ENCODE data around the gene CHRNA1. TPM values are rescaled to one million over a fixed set of nuclear protein-coding genes. Genes with fewer than 3 reads are reported as not detected.

Gene CHRNA1
- total RNA-seq, 1 donor from 2014 or later = 0.24 TPM

- no peak overlapping the region for H3K4me3 Mint-ChIP-seq (ENCODE audit: unreplicated experiment)
- peaks cover 76% of the 10 kb centered on the region for H3K4me1 Mint-ChIP-seq (ENCODE audit: unreplicated experiment)
- no peak for DNase-seq (ENCODE audit: extremely low spot score, unreplicated experiment)
- no peaks in the 10 kb centered on the region for H3K9me3 Mint-ChIP-seq (ENCODE audit: unreplicated experiment)
- peak overlapping the region; percentile 40 for H3K27ac Mint-ChIP-seq (ENCODE audit: unreplicated experiment)
- TF ChIP-seq CTCF (IDR thresholded peaks at IDR 0.05) = no peak
- H3K27me3 Mint-ChIP-seq (ENCODE audit: unreplicated experiment) = no peaks in the 10 kb centered on the region
- H3K36me3 Mint-ChIP-seq (ENCODE audit: unreplicated experiment) = no peaks in the 10 kb centered on the region
Measured at GRCh38 chr2:174792309-174793025, 28.2 kb upstream of the CHRNA1 start.

GRCh38 chr2:174791746-174792280, 27.5 kb upstream of the CHRNA1 start:
- H3K36me3 Mint-ChIP-seq (ENCODE audit: unreplicated experiment) = no peaks in the 10 kb centered on the region
- H3K27ac Mint-ChIP-seq (ENCODE audit: unreplicated experiment) = peak overlapping the region; percentile 40
- peaks cover 76% of the 10 kb centered on the region for H3K4me1 Mint-ChIP-seq (ENCODE audit: unreplicated experiment)
- H3K27me3 Mint-ChIP-seq (ENCODE audit: unreplicated experiment) = no peaks in the 10 kb centered on the region
- no peak overlapping the region for H3K4me3 Mint-ChIP-seq (ENCODE audit: unreplicated experiment)
- no peak for DNase-seq (ENCODE audit: extremely low spot score, unreplicated experiment)
- TF ChIP-seq CTCF (IDR thresholded peaks at IDR 0.05) = no peak
- no peaks in the 10 kb centered on the region for H3K9me3 Mint-ChIP-seq (ENCODE audit: unreplicated experiment)

- TF ChIP-seq CTCF (IDR thresholded peaks at IDR 0.05) = no peak
- no peaks in the 10 kb centered on the region for H3K9me3 Mint-ChIP-seq (ENCODE audit: unreplicated experiment)
- H3K4me3 Mint-ChIP-seq (ENCODE audit: unreplicated experiment) = no peak overlapping the region
- H3K27me3 Mint-ChIP-seq (ENCODE audit: unreplicated experiment) = no peaks in the 10 kb centered on the region
- no peak for DNase-seq (ENCODE audit: extremely low spot score, unreplicated experiment)
- H3K4me1 Mint-ChIP-seq (ENCODE audit: unreplicated experiment) = peaks cover 76% of the 10 kb centered on the region
- H3K36me3 Mint-ChIP-seq (ENCODE audit: unreplicated experiment) = no peaks in the 10 kb centered on the region
- peak overlapping the region; percentile 40 for H3K27ac Mint-ChIP-seq (ENCODE audit: unreplicated experiment)
Measured at GRCh38 chr2:174791020-174791419, 26.7 kb upstream of the CHRNA1 start.

- no peak for TF ChIP-seq CTCF (IDR thresholded peaks at IDR 0.05)
- no peaks in the 10 kb centered on the region for H3K9me3 Mint-ChIP-seq (ENCODE audit: unreplicated experiment)
- H3K36me3 Mint-ChIP-seq (ENCODE audit: unreplicated experiment) = no peaks in the 10 kb centered on the region
- peaks cover 75% of the 10 kb centered on the region for H3K4me1 Mint-ChIP-seq (ENCODE audit: unreplicated experiment)
- H3K4me3 Mint-ChIP-seq (ENCODE audit: unreplicated experiment) = no peak overlapping the region
- peak overlapping the region; percentile 99 for H3K27ac Mint-ChIP-seq (ENCODE audit: unreplicated experiment)
- H3K27me3 Mint-ChIP-seq (ENCODE audit: unreplicated experiment) = no peaks in the 10 kb centered on the region
- no peak for DNase-seq (ENCODE audit: extremely low spot score, unreplicated experiment)
Measured at GRCh38 chr2:174789001-174789400, 24.7 kb upstream of the CHRNA1 start.

- Mint-ChIP-seq H3K4me1 (ENCODE audit: unreplicated experiment) (peaks cover 73% of the 10 kb centered on the region), H3K27ac (ENCODE audit: unreplicated experiment) (peak overlapping the region; percentile 99), H3K4me3 (ENCODE audit: unreplicated experiment) (no peak overlapping the region), H3K9me3 (ENCODE audit: unreplicated experiment) (no peaks in the 10 kb centered on the region), H3K36me3 (ENCODE audit: unreplicated experiment) (no peaks in the 10 kb centered on the region), H3K27me3 (ENCODE audit: unreplicated experiment) (no peaks in the 10 kb centered on the region)
- no peak for TF ChIP-seq CTCF (IDR thresholded peaks at IDR 0.05)
- no peak for DNase-seq (ENCODE audit: extremely low spot score, unreplicated experiment)
Measured at GRCh38 chr2:174788291-174788929, 24.1 kb upstream of the CHRNA1 start.

Data from osteocyte (in vitro differentiated cells).